HepG2 (cell line): ENCODE results near the gene TPST1. TPM values are rescaled to one million over a fixed set of nuclear protein-coding genes. Genes with fewer than 3 reads are reported as not detected.

Experiments
- AFF4 ChIP-seq: sonication (generic); formaldehyde crosslinking; IDR thresholded peaks from 2 replicates; pipeline ENCODE4 v1.4.0; 2020; ENCODE audit warnings: missing genetic modification reagents
- BRCA1 ChIP-seq: sonication (generic); formaldehyde crosslinking; IDR thresholded peaks from 2 replicates; pipeline ENCODE4 v1.4.0; 2020; ENCODE audit warnings: missing genetic modification reagents
- BRF2 ChIP-seq: sonication (generic); formaldehyde crosslinking; IDR thresholded peaks from 2 replicates; pipeline ENCODE4 v1.8.1; 2022; ENCODE audit warnings: mild to moderate bottlenecking, missing genetic modification reagents
- CBX5 ChIP-seq: sonication (generic); formaldehyde crosslinking; IDR thresholded peaks from 2 replicates; pipeline ENCODE4 v1.4.0; 2020; ENCODE audit warnings: missing genetic modification reagents, borderline replicate concordance
- CEBPZ ChIP-seq: IDR thresholded peaks from 2 replicates; pipeline ENCODE4 v1.6.1; 2012; ENCODE audit warnings: low read length, improper control_type of control experiment
- FLYWCH1 ChIP-seq: sonication (generic); formaldehyde crosslinking; IDR thresholded peaks from 2 replicates; pipeline ENCODE4 v1.8.1; 2023; ENCODE audit warnings: mild to moderate bottlenecking, missing genetic modification reagents
- GABPA ChIP-seq, 2 experiments: IDR thresholded peaks; 2 replicates each; pipeline ENCODE4 v1.6.1; 2011 to 2016; ENCODE audit warnings: low read depth in 2 of 2, low read length in 1 of 2, missing biosample characterization in 1 of 2, missing genetic modification characterization in 1 of 2
- KDM3A ChIP-seq: IDR thresholded peaks from 2 replicates; pipeline ENCODE4 v1.6.1; 2018; ENCODE audit warnings: low read depth, missing compliant biosample characterization
- KMT2B ChIP-seq: IDR thresholded peaks from 2 replicates; pipeline ENCODE4 v1.6.1; 2016; ENCODE audit warnings: missing genetic modification reagents, missing compliant biosample characterization
- ZNF609 ChIP-seq: sonication (generic); formaldehyde crosslinking; IDR thresholded peaks from 2 replicates; pipeline ENCODE4 v1.4.0; 2020; ENCODE audit warnings: mild to moderate bottlenecking, missing genetic modification reagents, borderline replicate concordance
- polyA plus RNA-seq, 8 experiments: library from polyadenylated mRNA; depleted of rRNA in 3 of 8; stranded (reverse) in 7 of 8; unstranded in 1 of 8; fragments of >200 nt; fragmentation: Illumina TruSeq in 4 of 8; extraction: Trizol in 4 of 8; gene quantifications; 2 replicates each; pipeline versions ENCODE4 v1.2.1 to v1.2.3, GENCODE V29; 2011 to 2016; ENCODE audit warnings: low read depth in 4 of 8, missing spikeins in 1 of 8, mixed read lengths in 1 of 8; ENCODE audit not compliant: insufficient read depth in 1 of 8
- total RNA-seq, 5 experiments: library from RNA; depleted of rRNA; stranded (reverse); fragments of >200 nt; fragmentation: Illumina TruSeq; extraction: Trizol; gene quantifications; 2 replicates each; pipeline ENCODE4 v1.2.3, GENCODE V29; 2016; ENCODE audit warnings: low read depth in 1 of 5

The TPST1 gene
- total and polyA plus RNA-seq, 2 of the 13 experiments (the other 11 are each of a cell fraction or from before 2014, with no cell fraction given): 24.3 to 34.1 TPM

GRCh38 chr7:66170309-66171231 lies 34.6 kb upstream of the TPST1 start (continued):
- TF ChIP-seq KDM3A (CRISPR knock-in tag) (no peak), BRF2 (CRISPR knock-in tag) (no peak), AFF4 (CRISPR knock-in tag) (no peak), KMT2B (CRISPR knock-in tag) (no peak), BRCA1 (CRISPR knock-in tag) (no peak), FLYWCH1 (CRISPR knock-in tag) (no peak), ZNF609 (CRISPR knock-in tag) (no peak), GABPA (IDR thresholded peaks at IDR 0.05; ENCODE audit: low read depth, low read length) (no peak), GABPA (CRISPR knock-in tag; IDR thresholded peaks at IDR 0.05; ENCODE audit: low read depth) (peak; percentile 37; the same call in 1 of the 2 replicates), CEBPZ (no peak), CBX5 (CRISPR knock-in tag) (no peak)
